Measurements from ENCODE around the gene CDH4. TPM values are rescaled to one million over a fixed set of nuclear protein-coding genes. Genes with fewer than 3 reads are reported as not detected.
A peak's percentile ranks its signal among the peaks of the same experiment; 100 is the strongest.

The CDH4 gene
- total RNA-seq, 1 experiment from 2014 or later = not detected

DNA sequence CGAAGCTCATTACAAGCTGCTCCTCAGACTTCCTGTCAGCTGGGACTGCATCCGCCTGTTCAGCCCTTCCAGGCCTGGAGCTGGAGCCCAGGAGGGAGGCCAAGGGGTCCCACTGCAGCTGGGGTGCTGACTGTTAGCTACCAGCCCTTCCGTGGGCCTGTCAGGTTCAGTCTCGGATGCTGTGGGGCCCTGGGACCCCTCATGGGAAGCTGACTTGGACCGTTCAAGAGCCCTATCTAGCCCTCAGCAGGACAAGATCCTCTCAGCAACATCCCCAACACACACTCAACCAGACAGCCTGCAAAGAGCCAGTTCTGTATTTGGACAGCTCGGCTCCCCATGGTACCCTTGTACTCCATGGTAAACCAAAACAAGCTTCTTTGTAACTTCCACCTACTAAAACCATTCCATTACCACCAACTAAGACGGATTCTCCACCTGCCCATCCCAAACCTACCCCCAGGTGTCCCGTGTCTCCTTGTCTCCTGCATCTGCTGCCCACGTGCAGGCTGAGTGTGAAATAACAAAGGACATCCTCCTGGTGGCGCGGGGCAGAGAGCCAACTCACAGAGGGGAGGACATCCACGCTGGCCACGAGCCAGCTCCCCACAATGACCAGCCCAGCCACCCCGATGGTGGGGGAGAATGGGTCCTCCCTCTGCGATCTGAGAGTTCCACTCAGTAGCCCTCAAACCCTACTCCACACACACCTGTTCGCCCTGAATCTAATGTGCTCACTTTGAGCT, 702.4 kb downstream of the CDH4 start:
- H3K4me2 ChIP-seq (ENCODE audit: low read depth, low read length, poor library complexity, severe bottlenecking) = no peak overlapping the region
- no peak overlapping the region for H3K27ac ChIP-seq (ENCODE audit: low read length)
- H2AFZ ChIP-seq (ENCODE audit: low read length) = no peak overlapping the region
- no peak overlapping the region for H3K9ac ChIP-seq (ENCODE audit: low read length)
- no peak overlapping the region for H3K4me3 ChIP-seq (ENCODE audit: low read length)
- H3K36me3 ChIP-seq (ENCODE audit: insufficient read depth, low read length) = no peaks in the 10 kb centered on the region
- no peaks in the 10 kb centered on the region for H3K9me3 ChIP-seq (ENCODE audit: low read length)
- H3K27me3 ChIP-seq (ENCODE audit: low read length) = no peaks in the 10 kb centered on the region
- H3K4me1 ChIP-seq (ENCODE audit: low read length) = no peaks in the 10 kb centered on the region
- DNase-seq = no peak
- peaks cover 18% of the 10 kb centered on the region for H4K20me1 ChIP-seq (ENCODE audit: insufficient read depth, low read depth, low read length)
- no peaks in the 10 kb centered on the region for H3K9me2 ChIP-seq (replicated peaks; ENCODE audit: insufficient read depth, low read length)
- H3K79me2 ChIP-seq (ENCODE audit: low read length) = no peaks in the 10 kb centered on the region

DNA sequence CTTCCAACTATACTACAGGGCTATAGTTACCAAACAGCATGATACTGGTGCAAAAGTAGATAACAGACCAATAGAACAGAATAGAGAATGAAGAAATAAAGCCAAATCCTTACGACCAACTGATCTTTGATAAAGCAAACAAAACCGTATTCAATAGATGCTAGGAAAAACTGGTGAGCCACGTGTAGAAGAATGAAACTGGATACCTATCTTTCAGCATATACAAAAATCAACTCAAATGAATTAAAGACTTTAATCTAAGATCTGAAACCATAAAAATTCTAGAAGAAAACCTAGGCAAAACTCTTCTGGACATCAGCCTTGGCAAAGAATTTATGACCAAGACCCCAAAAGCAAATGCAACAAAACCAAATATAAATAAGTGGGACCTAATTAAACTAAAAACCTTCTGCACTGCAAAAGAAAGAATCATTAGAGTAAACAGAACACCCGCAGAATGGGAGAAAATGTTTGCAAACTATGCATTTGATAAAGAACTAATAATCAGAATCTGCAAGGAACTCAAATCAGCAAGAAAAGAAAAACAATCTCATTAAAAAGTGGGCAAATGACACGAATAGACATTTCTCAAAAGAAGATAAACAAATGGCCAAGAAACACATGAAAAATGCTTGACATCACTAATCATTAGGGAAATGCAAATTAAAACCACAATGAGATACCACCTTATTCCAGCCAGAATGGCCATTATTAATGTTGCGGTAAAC, 703.8 kb downstream of the CDH4 start:
- Histone ChIP-seq H3K27ac (ENCODE audit: low read length) (no peak overlapping the region), H3K4me1 (ENCODE audit: low read length) (no peaks in the 10 kb centered on the region), H3K9ac (ENCODE audit: low read length) (no peak overlapping the region), H3K79me2 (ENCODE audit: low read length) (no peaks in the 10 kb centered on the region), H3K36me3 (ENCODE audit: insufficient read depth, low read length) (no peaks in the 10 kb centered on the region), H3K4me3 (ENCODE audit: low read length) (no peak overlapping the region), H3K27me3 (ENCODE audit: low read length) (no peaks in the 10 kb centered on the region), H3K9me2 (replicated peaks; ENCODE audit: insufficient read depth, low read length) (no peaks in the 10 kb centered on the region), H3K9me3 (ENCODE audit: low read length) (no peaks in the 10 kb centered on the region), H2AFZ (ENCODE audit: low read length) (no peak overlapping the region), H4K20me1 (ENCODE audit: insufficient read depth, low read depth, low read length) (peaks cover 18% of the 10 kb centered on the region), H3K4me2 (ENCODE audit: low read depth, low read length, poor library complexity, severe bottlenecking) (no peak overlapping the region)
- DNase-seq = no peak

DNA sequence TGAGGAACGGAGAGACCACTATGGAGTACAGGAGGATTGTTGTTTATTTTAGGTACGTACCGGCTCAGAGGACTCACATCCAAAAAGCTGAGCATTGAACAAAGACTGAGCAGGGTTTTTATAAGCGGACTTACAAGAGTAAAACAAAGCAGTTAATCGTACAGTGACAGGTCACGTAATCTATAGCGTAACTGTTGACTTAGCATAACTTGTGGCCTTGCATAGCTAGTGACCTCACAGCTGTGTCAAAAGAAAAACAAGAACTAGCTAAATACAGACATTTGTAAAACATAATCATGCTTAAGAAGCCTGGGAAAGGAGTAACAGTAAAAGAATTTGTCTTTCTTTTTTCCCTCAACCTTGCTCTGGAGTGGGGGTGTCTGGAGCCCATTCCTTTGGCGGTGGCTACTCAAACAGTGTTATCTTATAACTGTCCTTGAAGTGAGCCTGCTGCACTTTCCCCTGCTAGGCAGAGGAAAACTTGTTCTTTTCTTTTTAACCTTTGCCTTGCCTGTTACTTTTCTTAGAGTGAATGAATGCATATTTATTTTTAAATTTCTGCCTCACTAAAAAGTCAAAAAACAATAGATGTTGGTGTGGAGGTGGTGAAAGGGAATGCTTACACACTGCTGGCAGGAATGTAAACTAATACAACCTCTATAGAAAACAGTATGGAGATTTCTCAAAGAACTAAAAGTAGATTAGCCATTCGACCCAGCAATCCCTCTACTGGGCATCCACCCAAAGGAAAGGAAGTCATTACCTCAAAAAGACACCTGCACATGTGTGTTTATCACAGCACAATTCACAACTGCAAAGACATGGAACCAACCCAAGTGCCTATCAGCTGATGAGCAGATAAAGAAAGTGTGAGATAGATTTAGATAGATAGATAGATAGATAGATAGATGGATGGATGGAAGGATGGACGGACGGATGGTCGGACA, 704.6 kb downstream of the CDH4 start:
- H3K4me3 ChIP-seq (ENCODE audit: low read length) = no peak overlapping the region
- no peak overlapping the region for H3K27ac ChIP-seq (ENCODE audit: low read length)
- no peak overlapping the region for H3K9ac ChIP-seq (ENCODE audit: low read length)
- no peaks in the 10 kb centered on the region for H3K36me3 ChIP-seq (ENCODE audit: insufficient read depth, low read length)
- DNase-seq = peak; percentile 14
- H3K27me3 ChIP-seq (ENCODE audit: low read length) = no peaks in the 10 kb centered on the region
- H3K9me3 ChIP-seq (ENCODE audit: low read length) = no peaks in the 10 kb centered on the region
- H3K4me2 ChIP-seq (ENCODE audit: low read depth, low read length, poor library complexity, severe bottlenecking) = no peak overlapping the region
- H4K20me1 ChIP-seq (ENCODE audit: insufficient read depth, low read depth, low read length) = peaks cover 18% of the 10 kb centered on the region
- H2AFZ ChIP-seq (ENCODE audit: low read length) = no peak overlapping the region
- no peaks in the 10 kb centered on the region for H3K4me1 ChIP-seq (ENCODE audit: low read length)
- H3K9me2 ChIP-seq (replicated peaks; ENCODE audit: insufficient read depth, low read length) = no peaks in the 10 kb centered on the region
- H3K79me2 ChIP-seq (ENCODE audit: low read length) = no peaks in the 10 kb centered on the region

DNA sequence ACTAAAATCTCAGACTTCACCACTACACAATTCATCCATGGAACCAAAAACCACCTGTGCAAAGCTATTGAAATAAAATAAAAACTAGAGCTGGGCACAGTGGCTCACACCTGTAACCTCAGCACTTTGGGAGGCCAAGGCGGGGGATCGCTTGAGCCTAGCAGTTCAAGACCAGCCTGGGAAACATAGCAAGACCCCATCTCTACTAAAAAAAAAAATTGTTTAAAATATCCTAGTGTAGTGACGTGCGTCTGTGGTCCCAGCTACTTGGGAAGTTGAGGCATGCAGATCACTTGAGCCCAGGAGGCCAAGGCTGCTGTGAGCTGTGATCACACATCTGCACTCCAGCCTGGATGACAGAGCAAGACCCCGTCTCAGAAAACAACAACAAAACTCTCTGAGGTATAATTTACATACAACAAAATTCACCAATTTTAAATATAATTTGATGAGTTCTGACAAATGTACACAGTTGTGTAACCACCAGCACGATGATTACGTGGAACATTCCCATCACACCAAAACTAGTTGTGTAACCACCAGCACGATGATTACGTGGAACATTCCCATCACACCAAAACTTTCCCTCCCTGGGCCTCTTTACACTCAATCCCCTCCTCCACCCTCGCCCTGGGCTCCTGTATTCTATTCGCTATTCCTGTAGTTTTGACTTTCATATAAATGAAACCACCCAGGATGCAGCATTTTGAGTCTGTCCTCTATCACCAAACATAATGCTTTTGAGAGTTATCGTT, 706.1 kb downstream of the CDH4 start:
- Histone ChIP-seq H3K4me3 (ENCODE audit: low read length) (no peak overlapping the region), H2AFZ (ENCODE audit: low read length) (no peak overlapping the region), H3K9me3 (ENCODE audit: low read length) (no peaks in the 10 kb centered on the region), H3K36me3 (ENCODE audit: insufficient read depth, low read length) (no peaks in the 10 kb centered on the region), H3K4me1 (ENCODE audit: low read length) (no peaks in the 10 kb centered on the region), H3K27ac (ENCODE audit: low read length) (no peak overlapping the region), H3K27me3 (ENCODE audit: low read length) (no peaks in the 10 kb centered on the region), H4K20me1 (ENCODE audit: insufficient read depth, low read depth, low read length) (peaks cover 18% of the 10 kb centered on the region), H3K9ac (ENCODE audit: low read length) (no peak overlapping the region), H3K9me2 (replicated peaks; ENCODE audit: insufficient read depth, low read length) (no peaks in the 10 kb centered on the region), H3K4me2 (ENCODE audit: low read depth, low read length, poor library complexity, severe bottlenecking) (no peak overlapping the region), H3K79me2 (ENCODE audit: low read length) (no peaks in the 10 kb centered on the region)
- DNase-seq = no peak

DNA sequence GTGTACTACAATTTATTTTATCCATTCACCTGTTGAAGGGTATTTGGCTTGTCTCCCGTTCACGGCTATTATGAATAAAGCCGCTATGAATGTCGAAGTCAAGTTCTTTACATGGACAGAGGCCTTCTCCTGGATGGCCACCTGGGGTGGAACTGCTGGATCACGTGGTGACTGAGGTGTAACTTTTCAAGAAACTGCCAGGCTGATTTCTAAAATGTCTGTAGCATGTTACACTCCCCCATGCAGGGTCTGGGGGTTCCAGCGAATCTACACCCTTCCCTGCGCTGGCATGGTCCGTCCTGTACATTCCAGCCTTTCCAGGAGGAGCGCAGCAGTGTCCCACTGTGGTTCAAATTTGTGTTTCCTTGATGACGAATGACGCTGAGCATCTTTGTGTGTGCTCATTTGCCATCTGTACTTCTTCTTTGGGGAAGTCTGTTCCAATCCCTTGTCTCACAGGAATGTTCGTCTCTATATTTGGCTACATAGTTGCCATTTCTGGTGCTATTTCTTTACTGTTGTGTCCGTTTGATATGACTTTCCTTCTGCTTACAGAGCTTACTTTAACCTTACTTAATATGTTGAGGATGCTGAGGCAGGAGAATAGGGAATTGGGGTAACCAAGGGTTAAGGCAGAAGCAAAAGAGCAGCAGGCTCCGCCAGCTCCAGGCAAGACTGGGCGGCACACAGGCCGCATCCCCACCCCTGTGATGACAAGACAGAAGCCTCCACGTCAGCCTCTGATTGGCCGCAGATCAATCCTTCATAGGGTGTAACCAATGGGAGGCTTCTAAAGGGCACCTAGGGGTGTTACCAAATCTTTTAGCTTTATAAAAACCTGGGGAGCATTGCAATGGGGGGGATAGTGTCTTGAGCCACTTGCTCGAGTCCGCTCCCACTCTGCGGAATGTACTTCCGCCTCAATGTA, 707.0 kb downstream of the CDH4 start:
- H3K9ac ChIP-seq (ENCODE audit: low read length) = no peak overlapping the region
- H3K4me3 ChIP-seq (ENCODE audit: low read length) = no peak overlapping the region
- no peaks in the 10 kb centered on the region for H3K9me2 ChIP-seq (replicated peaks; ENCODE audit: insufficient read depth, low read length)
- no peak overlapping the region for H2AFZ ChIP-seq (ENCODE audit: low read length)
- no peaks in the 10 kb centered on the region for H3K27me3 ChIP-seq (ENCODE audit: low read length)
- H3K4me1 ChIP-seq (ENCODE audit: low read length) = no peaks in the 10 kb centered on the region
- no peak overlapping the region for H3K27ac ChIP-seq (ENCODE audit: low read length)
- H4K20me1 ChIP-seq (ENCODE audit: insufficient read depth, low read depth, low read length) = peaks cover 18% of the 10 kb centered on the region
- DNase-seq = peak; percentile 72
- no peaks in the 10 kb centered on the region for H3K9me3 ChIP-seq (ENCODE audit: low read length)
- no peaks in the 10 kb centered on the region for H3K79me2 ChIP-seq (ENCODE audit: low read length)
- no peak overlapping the region for H3K4me2 ChIP-seq (ENCODE audit: low read depth, low read length, poor library complexity, severe bottlenecking)
- H3K36me3 ChIP-seq (ENCODE audit: insufficient read depth, low read length) = no peaks in the 10 kb centered on the region

DNA sequence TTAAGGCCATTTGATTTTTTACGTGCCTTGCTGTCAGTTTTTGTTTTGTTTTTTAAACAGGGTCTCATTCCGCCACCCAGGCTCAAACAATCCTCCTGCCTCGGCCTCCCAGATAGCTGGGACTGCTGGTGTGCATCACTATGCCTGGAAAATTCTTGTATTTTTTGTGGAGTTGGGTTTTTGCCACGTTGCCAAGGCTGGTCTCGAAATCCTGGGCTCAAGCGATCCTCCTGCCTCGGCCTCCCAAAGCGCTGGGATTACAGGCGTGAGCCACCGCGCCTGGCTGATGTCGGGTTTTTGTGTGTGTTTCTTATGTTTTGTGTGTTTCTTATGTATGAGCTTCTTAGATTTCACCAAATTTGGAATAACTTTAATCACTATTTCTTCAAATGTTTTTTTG, 708.8 kb downstream of the CDH4 start:
- H3K4me2 ChIP-seq (ENCODE audit: low read depth, low read length, poor library complexity, severe bottlenecking) = no peak overlapping the region
- H3K4me3 ChIP-seq (ENCODE audit: low read length) = no peak overlapping the region
- 0 out of 2 replicates have a peak, but pooled peaks cover 8% of the 10 kb centered on the region for H4K20me1 ChIP-seq (ENCODE audit: insufficient read depth, low read depth, low read length)
- H3K9me2 ChIP-seq (replicated peaks; ENCODE audit: insufficient read depth, low read length) = no peaks in the 10 kb centered on the region
- H3K27me3 ChIP-seq (ENCODE audit: low read length) = no peaks in the 10 kb centered on the region
- no peak for DNase-seq
- H2AFZ ChIP-seq (ENCODE audit: low read length) = no peak overlapping the region
- H3K79me2 ChIP-seq (ENCODE audit: low read length) = no peaks in the 10 kb centered on the region
- no peaks in the 10 kb centered on the region for H3K36me3 ChIP-seq (ENCODE audit: insufficient read depth, low read length)
- no peak overlapping the region for H3K9ac ChIP-seq (ENCODE audit: low read length)
- H3K9me3 ChIP-seq (ENCODE audit: low read length) = no peaks in the 10 kb centered on the region
- no peaks in the 10 kb centered on the region for H3K4me1 ChIP-seq (ENCODE audit: low read length)
- H3K27ac ChIP-seq (ENCODE audit: low read length) = no peak overlapping the region

DNA sequence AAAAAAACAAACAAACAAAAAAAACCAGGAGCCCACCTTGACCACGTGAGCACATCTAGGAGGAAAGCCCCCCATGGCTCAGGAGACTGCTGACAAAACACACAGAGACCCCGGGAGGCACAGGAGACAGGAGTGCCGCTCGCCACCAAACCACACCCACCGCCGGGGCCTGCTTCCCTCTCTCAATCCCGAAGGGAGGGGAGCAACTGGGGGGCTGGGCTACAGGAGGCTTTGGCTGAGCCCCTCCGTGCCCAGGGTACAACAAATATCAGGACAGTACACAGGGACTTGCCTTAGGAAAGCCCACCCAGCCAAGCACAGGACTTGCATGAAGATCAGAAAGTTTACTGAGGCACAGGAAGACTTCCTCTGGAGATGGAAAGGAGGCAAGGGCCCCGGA, 711.1 kb downstream of the CDH4 start:
- no peak overlapping the region for H3K9ac ChIP-seq (ENCODE audit: low read length)
- no peaks in the 10 kb centered on the region for H4K20me1 ChIP-seq (ENCODE audit: insufficient read depth, low read depth, low read length)
- no peaks in the 10 kb centered on the region for H3K79me2 ChIP-seq (ENCODE audit: low read length)
- H3K27me3 ChIP-seq (ENCODE audit: low read length) = no peaks in the 10 kb centered on the region
- H3K4me3 ChIP-seq (ENCODE audit: low read length) = no peak overlapping the region
- no peaks in the 10 kb centered on the region for H3K4me1 ChIP-seq (ENCODE audit: low read length)
- no peaks in the 10 kb centered on the region for H3K9me2 ChIP-seq (replicated peaks; ENCODE audit: insufficient read depth, low read length)
- no peaks in the 10 kb centered on the region for H3K9me3 ChIP-seq (ENCODE audit: low read length)
- H3K36me3 ChIP-seq (ENCODE audit: insufficient read depth, low read length) = no peaks in the 10 kb centered on the region
- no peak overlapping the region for H3K27ac ChIP-seq (ENCODE audit: low read length)
- no peak for DNase-seq
- no peak overlapping the region for H3K4me2 ChIP-seq (ENCODE audit: low read depth, low read length, poor library complexity, severe bottlenecking)
- no peak overlapping the region for H2AFZ ChIP-seq (ENCODE audit: low read length)

Data from Karpas-422 (cell line).